Activated CD4-positive, alpha-beta memory T cell treated with anti-CD3 and anti-CD28 coated beads for 36 hours (primary cell): Measurements from ENCODE around the gene PRR22. TPM values are rescaled to one million over a fixed set of nuclear protein-coding genes. Genes with fewer than 3 reads are reported as not detected.
"Not testable (repeated sequence)": the region's sequence is repeated elsewhere in the genome, so short reads cannot be mapped to it uniquely, and the experiment has no call there.

Experiments
- CTCF ChIA-PET: fragments of 350-600 bp; sonication (Branson Sonifier 250); formaldehyde crosslinking; loops from one replicate; lab custom pipeline; 2021; ENCODE audit warnings: antibody characterized with exemption, inconsistent platforms; lab: Charles Lee
- POLR2A ChIA-PET: fragments of 350-600 bp; sonication (Branson Sonifier 250); formaldehyde crosslinking; loops from one replicate; lab custom pipeline; 2021; ENCODE audit warnings: antibody characterized with exemption; lab: Charles Lee
- DNase-seq: peaks from one replicate; pipeline ENCODE4 v3.0.0-alpha.2; 2020
- H3K27ac Mint-ChIP-seq: one replicate; pipeline ENCODE4 v1.8.0; 2021; ENCODE audit warnings: mixed read lengths
- H3K27me3 Mint-ChIP-seq: one replicate; pipeline ENCODE4 v1.8.0; 2021; ENCODE audit warnings: mixed read lengths
- H3K36me3 Mint-ChIP-seq: one replicate; pipeline ENCODE4 v1.8.0; 2021; ENCODE audit warnings: mixed read lengths
- H3K4me1 Mint-ChIP-seq: one replicate; pipeline ENCODE4 v1.8.0; 2021; ENCODE audit warnings: low read depth, mixed read lengths
- H3K4me3 Mint-ChIP-seq: one replicate; pipeline ENCODE4 v1.8.0; 2021; ENCODE audit warnings: mild to moderate bottlenecking, mixed read lengths
- H3K9me3 Mint-ChIP-seq: one replicate; pipeline ENCODE4 v1.8.0; 2021; ENCODE audit warnings: mixed read lengths
- intact Hi-C: fragments of 100-400 bp; cut with micrococcal nuclease; formaldehyde crosslinking; loops from one replicate; pipeline ENCODE4 v1.15.1; 2023
- total RNA-seq, 2 experiments: library from RNA; stranded (reverse); gene quantifications; one replicate each; pipeline ENCODE4 v1.2.3, GENCODE V29; 2021

PRR22 gene
- total RNA-seq, 2 experiments from 2014 or later, result 2.2 to 2.6 TPM

DNA sequence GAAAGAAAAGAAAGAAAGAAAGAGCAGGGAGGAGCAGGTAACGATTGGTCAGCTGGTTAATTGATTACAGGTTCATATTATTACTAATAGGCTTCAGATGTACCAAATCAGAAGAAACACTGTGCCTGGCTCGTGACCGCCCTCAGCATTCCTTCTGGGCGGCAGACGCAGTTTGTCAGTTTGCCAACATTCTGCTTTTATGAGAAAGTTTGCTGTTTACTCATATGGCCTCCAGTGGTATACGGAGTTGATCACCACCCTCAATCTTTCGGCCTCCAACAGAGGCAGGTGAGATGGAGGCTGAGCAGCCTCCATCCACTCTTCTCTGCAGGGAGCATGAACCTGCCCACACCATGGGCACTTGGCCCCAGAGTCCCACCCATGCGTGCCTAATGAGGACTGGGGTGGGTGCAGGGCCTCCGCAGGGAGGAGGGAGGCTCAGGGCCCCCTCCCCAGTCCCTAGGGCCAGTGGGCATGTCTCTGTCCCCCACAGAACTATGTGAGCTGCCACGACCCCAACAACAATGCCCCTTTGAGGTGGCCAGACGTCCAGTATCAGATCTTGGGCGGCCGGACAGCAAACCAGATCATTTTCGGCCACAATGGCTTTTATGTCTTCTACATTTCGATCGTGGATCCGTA is 8.8 kb downstream of the PRR22 start:
- intact Hi-C loops, result no loop called here
- H3K36me3 Mint-ChIP-seq, result no peaks in the 10 kb centered on the region
- DNase-seq, result no peak
- H3K4me3 Mint-ChIP-seq, result no peak overlapping the region
- H3K4me1 Mint-ChIP-seq, result no peaks in the 10 kb centered on the region
- H3K27ac Mint-ChIP-seq, result no peak overlapping the region
- H3K27me3 Mint-ChIP-seq, result no peaks in the 10 kb centered on the region
- POLR2A ChIA-PET, result no interaction called here
- H3K9me3 Mint-ChIP-seq, result no peaks in the 10 kb centered on the region
- CTCF ChIA-PET, result interaction anchor here (1.1 kb wide), 1 partner anchor 28 kb away, joined by 3 read pairs; no protein-coding TSS in a partner anchor

DNA sequence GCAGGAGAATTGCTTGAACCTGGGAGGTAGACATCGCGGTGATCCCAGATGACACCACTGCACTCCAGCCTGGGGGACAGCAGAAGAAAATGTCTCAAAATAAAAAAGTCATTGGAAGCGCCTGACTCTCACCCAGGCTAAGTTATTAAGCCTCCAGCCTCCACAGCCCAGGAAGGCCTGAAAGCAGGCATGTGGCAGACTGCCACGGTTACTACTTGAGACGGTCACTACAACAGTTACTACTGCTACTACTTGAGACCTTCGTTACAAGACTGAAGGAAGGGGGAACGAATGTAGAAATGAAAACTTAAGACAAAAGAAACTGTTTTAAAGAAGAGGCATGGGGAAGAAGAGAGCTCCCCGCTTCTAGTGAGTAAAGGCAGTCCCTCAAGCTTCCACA is 9.6 kb downstream of the PRR22 start:
- CTCF ChIA-PET, result no interaction called here
- H3K36me3 Mint-ChIP-seq, result no peaks in the 10 kb centered on the region
- H3K27me3 Mint-ChIP-seq, result no peaks in the 10 kb centered on the region
- H3K4me3 Mint-ChIP-seq, result no peak overlapping the region
- no peaks in the 10 kb centered on the region for H3K4me1 Mint-ChIP-seq
- intact Hi-C loops, result no loop called here
- H3K27ac Mint-ChIP-seq, result no peak overlapping the region
- DNase-seq, result no peak
- POLR2A ChIA-PET, result no interaction called here
- H3K9me3 Mint-ChIP-seq, result no peaks in the 10 kb centered on the region

DNA sequence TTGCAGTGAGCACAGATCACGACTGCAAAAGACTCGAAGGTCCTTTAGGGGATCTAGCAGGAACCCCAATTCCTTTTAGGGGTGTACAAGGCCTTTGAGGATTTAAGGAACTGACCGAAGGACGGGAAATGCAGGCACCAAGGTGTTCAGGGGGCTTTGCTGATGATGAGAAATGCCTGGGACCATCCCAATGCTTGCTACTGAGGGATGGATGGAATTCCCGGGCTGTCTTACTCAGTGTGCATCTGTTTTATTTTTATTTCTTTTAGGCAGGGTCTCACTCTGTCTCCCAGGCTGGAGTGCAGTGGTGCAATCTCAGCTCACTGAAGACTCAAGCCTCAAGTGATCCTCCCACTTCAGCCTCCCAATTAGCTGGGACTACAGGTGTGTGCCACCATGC is 11.3 kb downstream of the PRR22 start:
- H3K27me3 Mint-ChIP-seq, result no peaks in the 10 kb centered on the region
- H3K9me3 Mint-ChIP-seq, result no peaks in the 10 kb centered on the region
- H3K36me3 Mint-ChIP-seq, result no peaks in the 10 kb centered on the region
- DNase-seq, result no peak
- ChIA-PET POLR2A (no interaction called here), CTCF (interaction anchor here (0.6 to 1.1 kb wide), 2 partner anchors 21 to 1211 kb away, joined by 3 read pairs; no protein-coding TSS in a partner anchor)
- H3K4me1 Mint-ChIP-seq, result no peaks in the 10 kb centered on the region
- no peak overlapping the region for H3K4me3 Mint-ChIP-seq
- intact Hi-C loops, result no loop called here
- no peak overlapping the region for H3K27ac Mint-ChIP-seq

DNA sequence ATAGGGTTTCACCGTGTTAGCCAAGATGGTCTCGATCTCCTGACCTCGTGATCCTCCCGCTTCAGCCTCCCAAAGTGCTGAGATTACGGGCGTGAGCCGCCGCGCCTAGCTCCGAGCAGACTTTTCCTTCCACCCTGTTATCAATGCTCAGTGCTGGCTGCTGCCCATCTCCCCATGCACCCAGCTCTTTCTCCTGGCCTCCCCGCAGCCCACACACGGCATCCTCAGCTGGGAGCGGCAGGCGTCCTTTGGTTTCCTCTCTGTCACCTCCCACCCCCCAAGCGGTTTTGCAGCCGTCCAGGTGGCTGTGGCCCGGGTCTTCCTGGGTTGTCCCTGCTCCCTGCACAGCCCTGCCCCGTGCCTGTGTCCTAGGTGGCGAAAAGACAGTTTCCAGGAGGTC is 12.1 kb downstream of the PRR22 start:
- no peaks in the 10 kb centered on the region for H3K27me3 Mint-ChIP-seq
- POLR2A ChIA-PET, result no interaction called here
- CTCF ChIA-PET, result interaction anchor here (0.6 kb wide), 1 partner anchor 446 kb away, joined by 3 read pairs; no protein-coding TSS in a partner anchor
- H3K9me3 Mint-ChIP-seq, result no peaks in the 10 kb centered on the region
- no peaks in the 10 kb centered on the region for H3K4me1 Mint-ChIP-seq
- H3K4me3 Mint-ChIP-seq, result no peak overlapping the region
- no peak for DNase-seq
- no peaks in the 10 kb centered on the region for H3K36me3 Mint-ChIP-seq
- intact Hi-C loops, result no loop called here
- H3K27ac Mint-ChIP-seq, result no peak overlapping the region

DNA sequence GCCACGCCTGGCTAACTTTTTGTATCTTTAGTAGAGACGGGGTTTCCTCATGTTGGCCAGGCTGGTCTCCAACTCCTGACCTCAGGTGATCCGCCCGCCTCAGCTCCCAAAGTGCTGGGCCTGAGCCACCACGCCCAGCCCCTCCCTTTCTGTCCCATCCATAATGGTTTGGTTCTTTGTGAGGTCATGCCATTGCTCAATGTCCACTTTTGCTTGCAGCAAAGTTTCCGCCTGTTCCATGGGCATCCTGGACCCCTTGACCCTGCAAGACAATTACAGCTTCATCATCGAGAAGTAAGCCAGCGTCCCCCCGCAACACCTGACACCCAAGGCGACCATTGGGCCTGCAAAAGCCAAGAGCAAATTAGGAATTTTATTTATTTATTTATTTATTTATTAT is 16.6 kb downstream of the PRR22 start:
- CTCF ChIA-PET, result interaction anchor here (0.6 kb wide), 1 partner anchor 8 kb away, joined by 3 read pairs; no protein-coding TSS in a partner anchor
- Mint-ChIP-seq H3K9me3 (no peaks in the 10 kb centered on the region), H3K36me3 (no peaks in the 10 kb centered on the region), H3K27ac (no peak overlapping the region), H3K4me3 (no peak overlapping the region), H3K4me1 (no peaks in the 10 kb centered on the region), H3K27me3 (no peaks in the 10 kb centered on the region)
- intact Hi-C loops, result no loop called here
- POLR2A ChIA-PET, result no interaction called here
- no peak for DNase-seq

DNA sequence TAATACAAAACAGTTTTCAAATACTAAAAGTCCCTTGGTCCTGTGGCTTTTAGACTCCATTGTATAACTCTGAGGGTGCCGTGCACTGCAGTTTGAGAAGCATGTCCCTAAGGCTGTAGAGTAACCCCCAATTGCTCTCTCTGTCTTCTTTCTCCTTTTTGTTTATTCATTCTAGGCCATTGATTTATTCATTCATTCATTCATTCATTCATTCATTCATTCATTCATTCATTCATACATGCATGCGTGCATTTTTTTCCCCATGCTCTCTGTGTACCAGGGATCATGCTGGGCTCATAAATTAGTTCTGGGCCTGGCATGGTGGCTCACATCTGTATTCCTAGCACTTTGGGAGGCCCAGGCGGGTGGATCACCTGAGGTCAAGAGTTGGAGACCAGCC is 19.3 kb downstream of the PRR22 start:
- no peak overlapping the region for H3K27ac Mint-ChIP-seq
- H3K27me3 Mint-ChIP-seq, result no peaks in the 10 kb centered on the region
- no peaks in the 10 kb centered on the region for H3K9me3 Mint-ChIP-seq
- DNase-seq, result no peak
- ChIA-PET CTCF (no interaction called here), POLR2A (no interaction called here)
- intact Hi-C loops, result no loop called here
- no peaks in the 10 kb centered on the region for H3K36me3 Mint-ChIP-seq
- no peaks in the 10 kb centered on the region for H3K4me1 Mint-ChIP-seq
- H3K4me3 Mint-ChIP-seq, result no peak overlapping the region

DNA sequence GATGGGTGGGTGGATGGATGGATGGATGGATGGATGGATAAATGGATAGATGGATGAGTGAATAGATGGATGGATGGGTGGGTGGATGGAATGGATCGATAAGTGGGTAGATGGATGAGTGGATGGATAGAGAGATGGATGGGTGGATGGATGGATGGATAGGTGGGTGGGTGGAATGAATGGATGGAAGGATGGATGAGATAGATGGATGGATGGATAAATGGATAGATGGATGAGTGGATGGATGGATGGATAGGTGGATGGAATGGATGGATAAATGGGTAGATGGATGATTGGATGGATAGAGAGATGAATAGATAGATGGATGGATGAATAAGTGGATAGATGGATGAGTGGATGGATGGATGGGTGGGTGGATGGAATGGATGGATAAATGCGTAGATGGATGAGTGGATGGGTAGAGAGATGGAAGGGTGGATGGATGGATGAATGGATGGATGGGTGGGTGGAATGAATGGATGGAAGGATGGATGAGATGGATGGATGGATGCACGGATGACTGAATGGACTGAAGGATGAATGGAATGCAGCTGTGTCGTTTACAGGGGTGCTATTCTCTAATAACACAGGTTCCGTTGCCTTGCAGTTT is 21.8 kb downstream of the PRR22 start:
- no peaks in the 10 kb centered on the region for H3K36me3 Mint-ChIP-seq
- ChIA-PET POLR2A (no interaction called here), CTCF (no interaction called here)
- H3K4me1 Mint-ChIP-seq, result no peaks in the 10 kb centered on the region
- H3K4me3 Mint-ChIP-seq, result no peak overlapping the region
- intact Hi-C loops, result no loop called here
- DNase-seq, result no peak
- no peaks in the 10 kb centered on the region for H3K9me3 Mint-ChIP-seq
- peaks cover 1% of the 10 kb centered on the region for H3K27me3 Mint-ChIP-seq
- no peak overlapping the region for H3K27ac Mint-ChIP-seq

DNA sequence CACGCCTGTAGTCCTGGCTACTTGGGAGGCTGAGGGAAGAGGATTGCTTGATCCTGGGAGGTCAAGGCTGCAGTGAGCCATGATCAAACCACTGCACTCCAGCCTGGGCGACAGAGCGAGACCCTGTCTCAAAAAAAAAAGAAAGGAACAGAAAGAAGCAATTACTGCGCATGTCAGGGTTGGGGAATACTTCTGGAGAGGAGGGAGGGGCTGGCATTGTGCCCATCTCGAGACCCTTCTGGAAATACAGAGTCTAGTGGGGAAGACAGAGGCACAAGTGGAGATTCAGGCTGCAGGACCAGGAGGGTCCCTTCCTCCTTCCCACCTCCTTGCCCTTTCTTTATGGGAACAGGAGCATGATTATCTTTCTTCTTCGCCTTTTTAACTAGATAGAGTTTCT is 30.8 kb downstream of the PRR22 start:
- ChIA-PET CTCF (no interaction called here), POLR2A (no interaction called here)
- no peak overlapping the region for H3K27ac Mint-ChIP-seq
- H3K4me3 Mint-ChIP-seq, result no peak overlapping the region
- H3K27me3 Mint-ChIP-seq, result peaks cover 4% of the 10 kb centered on the region
- H3K9me3 Mint-ChIP-seq, result no peaks in the 10 kb centered on the region
- no peaks in the 10 kb centered on the region for H3K4me1 Mint-ChIP-seq
- intact Hi-C loops, result no loop called here
- DNase-seq, result no peak
- H3K36me3 Mint-ChIP-seq, result no peaks in the 10 kb centered on the region

DNA sequence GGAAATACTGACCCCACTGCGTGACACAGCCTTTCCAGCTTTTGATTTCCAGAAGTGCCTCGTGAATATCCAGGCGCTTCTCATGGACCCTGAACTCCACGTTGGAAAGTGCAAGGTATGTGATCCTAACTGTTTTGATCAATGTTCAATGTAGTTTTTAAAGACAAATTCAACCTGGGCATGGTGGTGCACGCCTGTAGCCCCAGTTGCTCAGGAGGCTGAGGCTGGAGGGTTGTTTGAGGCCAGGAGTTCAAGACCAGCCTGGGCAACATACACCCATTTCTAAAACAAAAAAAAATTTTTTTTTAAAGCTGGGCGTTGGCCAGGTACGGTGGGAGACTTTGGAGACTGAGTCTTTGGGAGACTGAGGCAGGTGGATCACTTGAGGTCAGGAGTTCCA is 32.8 kb downstream of the PRR22 start:
- DNase-seq, result no peak
- peaks cover 5% of the 10 kb centered on the region for H3K27me3 Mint-ChIP-seq
- H3K27ac Mint-ChIP-seq, result no peak overlapping the region
- H3K4me1 Mint-ChIP-seq, result no peaks in the 10 kb centered on the region
- H3K9me3 Mint-ChIP-seq, result no peaks in the 10 kb centered on the region
- POLR2A ChIA-PET, result no interaction called here
- no peaks in the 10 kb centered on the region for H3K36me3 Mint-ChIP-seq
- CTCF ChIA-PET, result no interaction called here
- intact Hi-C loops, result no loop called here
- H3K4me3 Mint-ChIP-seq, result no peak overlapping the region

DNA sequence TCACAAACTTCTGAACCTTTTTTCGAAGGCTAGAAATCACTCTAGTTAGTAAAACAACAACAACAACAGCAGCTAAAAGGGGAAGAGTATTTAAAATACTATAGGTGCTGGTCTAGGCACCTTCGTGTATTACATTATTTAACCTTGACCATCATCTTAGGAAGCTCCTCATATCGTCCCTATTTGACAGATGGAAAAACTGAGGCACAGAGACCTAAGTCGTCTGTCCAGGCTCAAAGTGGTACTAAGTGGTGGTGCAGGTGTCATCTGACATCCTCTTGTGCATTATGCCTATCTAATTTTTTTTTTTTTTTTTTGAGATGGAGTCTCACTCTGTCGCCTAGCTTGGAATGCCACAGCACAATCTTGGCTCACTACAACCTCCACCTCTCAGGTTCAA is 35.0 kb downstream of the PRR22 start:
- ChIA-PET POLR2A (no interaction called here), CTCF (no interaction called here)
- Mint-ChIP-seq H3K36me3 (no peaks in the 10 kb centered on the region), H3K9me3 (no peaks in the 10 kb centered on the region), H3K27me3 (peaks cover 5% of the 10 kb centered on the region), H3K4me1 (no peaks in the 10 kb centered on the region), H3K4me3 (no peak overlapping the region), H3K27ac (no peak overlapping the region)
- DNase-seq, result no peak
- intact Hi-C loops, result no loop called here

DNA sequence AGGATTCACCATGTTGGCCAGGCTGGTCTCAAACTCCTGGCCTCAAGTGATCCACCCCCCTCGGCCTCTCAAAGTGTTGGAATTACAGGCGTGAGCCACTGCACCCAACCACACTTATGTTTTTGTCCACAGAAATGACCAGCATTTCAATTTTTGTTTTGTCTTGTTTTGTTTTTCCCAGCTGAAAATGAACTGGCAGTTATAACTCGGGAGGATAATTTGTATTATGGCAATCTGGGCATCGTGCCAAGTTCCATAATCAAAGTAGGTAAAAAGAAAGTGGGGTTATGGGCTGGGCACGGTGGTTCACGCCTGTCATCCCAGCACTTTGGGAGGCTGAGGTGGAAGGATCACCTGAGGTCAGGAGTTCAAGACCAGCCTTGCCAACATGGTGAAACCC is 35.6 kb downstream of the PRR22 start:
- H3K4me1 Mint-ChIP-seq, result not testable (repeated sequence)
- CTCF ChIA-PET, result interaction anchor here (0.6 to 0.7 kb wide), 2 partner anchors 299 to 1000 kb away, joined by 4 read pairs; no protein-coding TSS in a partner anchor

DNA sequence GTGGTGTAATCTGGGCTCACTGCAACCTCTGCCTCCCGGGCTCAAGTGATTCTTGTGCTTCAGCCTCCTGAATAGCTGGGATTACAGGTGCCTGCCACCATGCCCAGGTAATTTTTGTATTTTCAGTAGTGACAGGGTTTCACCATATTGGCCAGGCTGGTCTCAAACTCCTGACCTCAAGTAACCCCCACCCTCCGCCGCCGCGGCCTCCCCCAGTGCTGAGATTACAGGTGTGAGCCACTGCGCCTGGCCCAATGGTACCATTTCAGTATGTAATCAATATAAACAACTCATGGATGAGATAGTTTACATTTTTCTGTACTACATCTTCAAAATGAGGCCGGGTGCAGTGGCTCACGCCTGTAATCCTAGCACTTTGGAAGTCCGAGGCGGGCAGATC is 39.5 kb downstream of the PRR22 start:
- H3K27me3 Mint-ChIP-seq, H3K36me3 Mint-ChIP-seq, H3K9me3 Mint-ChIP-seq, H3K27ac Mint-ChIP-seq, intact Hi-C loops, H3K4me1 Mint-ChIP-seq, POLR2A ChIA-PET, DNase-seq, H3K4me3 Mint-ChIP-seq, CTCF ChIA-PET: not testable (repeated sequence)

More for the DNA sequence above, 35.6 kb downstream of the PRR22 start:
- H3K27me3 Mint-ChIP-seq, H3K36me3 Mint-ChIP-seq, intact Hi-C loops, DNase-seq, H3K27ac Mint-ChIP-seq, H3K4me3 Mint-ChIP-seq, H3K9me3 Mint-ChIP-seq, POLR2A ChIA-PET: not testable (repeated sequence)

DNA sequence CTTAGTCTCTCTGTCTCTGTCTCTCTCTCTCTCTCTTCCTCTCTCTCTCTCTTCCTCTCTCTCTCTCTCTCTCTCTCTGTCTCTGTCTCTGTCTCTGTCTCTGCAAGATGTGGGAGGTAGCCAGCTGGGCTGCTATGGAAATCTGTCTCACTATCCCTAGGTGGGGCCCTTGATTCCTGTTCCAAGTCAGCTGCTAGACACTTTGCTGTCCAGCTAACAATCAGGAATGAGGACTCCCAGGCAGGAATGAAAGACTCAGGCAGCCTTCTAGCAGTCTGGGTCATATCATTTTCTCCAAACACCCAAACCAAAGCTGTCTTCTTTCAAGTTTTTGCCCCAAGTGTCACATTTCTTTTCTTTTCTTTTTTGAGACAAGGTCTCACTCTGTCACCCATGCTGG is 40.9 kb downstream of the PRR22 start:
- ChIA-PET POLR2A (no interaction called here), CTCF (no interaction called here)
- Mint-ChIP-seq H3K4me1 (no peaks in the 10 kb centered on the region), H3K27me3 (peaks cover 2% of the 10 kb centered on the region), H3K4me3 (no peak overlapping the region), H3K27ac (no peak overlapping the region), H3K36me3 (no peaks in the 10 kb centered on the region), H3K9me3 (no peaks in the 10 kb centered on the region)
- intact Hi-C loops, result no loop called here
- no peak for DNase-seq
